AG04449 (cell line): Measurements from ENCODE around the gene ZNF672.
"Not testable (repeated sequence)": the region's sequence is repeated elsewhere in the genome, so short reads cannot be mapped to it uniquely, and the experiment has no call there.

Source experiments
- CTCF ChIA-PET: fragments of 350-600 bp; formaldehyde crosslinking; extraction: SDS; loops from one replicate; lab custom pipeline; 2021; ENCODE audit warnings: antibody characterized with exemption; lab: Yijun Ruan, JAX
- POLR2A ChIA-PET: fragments of 400-600, 350-600 bp; formaldehyde crosslinking; extraction: SDS; loops from one replicate; lab custom pipeline; 2020; ENCODE audit warnings: antibody characterized with exemption, inconsistent platforms; lab: Yijun Ruan, JAX
- DNase-seq: peaks from one replicate; pipeline ENCODE4 v3.0.0-alpha.2; 2010; ENCODE audit warnings: low read depth, low spot score
- H3K4me3 ChIP-seq: 2 replicates; pipeline ENCODE4 v1.5.1; 2011; ENCODE audit warnings: low read depth, mild to moderate bottlenecking, control low read depth, low read length
- TF ChIP-seq, protein P1 (sequence below): IDR thresholded peaks from one replicate; pipeline ENCODE4 v1.5.1; 2011; ENCODE audit warnings: mild to moderate bottlenecking, moderate library complexity, low read length, control low read depth, inconsistent platforms; ENCODE audit not compliant: insufficient read depth; ENCODE audit errors: missing control alignments

Gene ZNF672

DNA sequence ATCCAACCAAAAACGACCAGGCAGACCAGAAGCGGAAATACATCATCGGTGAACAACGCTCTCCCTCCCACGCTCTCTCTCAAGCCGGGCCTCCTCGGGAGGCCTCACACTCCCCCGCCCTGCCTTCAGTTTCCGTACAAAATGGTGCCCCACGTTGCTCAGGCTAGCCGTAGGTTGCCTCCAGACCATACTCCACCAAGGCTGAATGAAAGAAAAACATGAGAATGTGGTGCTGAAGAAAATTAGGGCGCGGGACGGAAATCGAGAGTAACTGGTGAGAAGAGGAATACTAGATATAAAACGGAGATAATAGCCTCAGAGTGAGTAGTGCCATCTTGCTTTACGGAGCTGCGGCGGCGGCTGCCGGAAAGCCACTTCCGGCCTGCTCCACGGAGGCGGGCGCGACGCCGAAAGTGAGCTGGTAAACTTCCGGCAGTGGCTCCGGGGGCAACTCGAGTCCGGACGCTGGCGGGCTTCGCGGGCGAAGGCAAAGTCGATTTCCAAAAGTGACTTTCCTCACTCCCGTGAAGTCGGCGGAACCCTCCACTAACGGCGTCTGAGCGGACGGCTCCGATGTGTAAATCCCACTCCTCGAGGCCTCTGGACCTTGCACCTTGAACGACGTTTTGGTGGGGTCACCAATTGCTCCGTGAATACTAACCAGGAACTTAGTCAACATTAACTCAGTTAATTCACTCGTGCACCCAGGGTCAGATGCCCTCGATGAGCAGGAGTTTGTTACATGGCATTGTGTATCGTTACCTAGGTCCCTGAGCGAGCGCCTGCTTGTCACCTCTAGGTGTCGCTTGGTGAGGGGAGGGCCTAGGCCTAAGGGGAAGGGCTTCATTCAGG, 11.9 kb upstream of the ZNF672 start, which contains the start of gene SH3BP5L:
SH3BP5L (minus strand) TSS at position 7 of the 852 bp plus-strand sequence. CDS start 980 bp downstream, outside the sequence.
- TF ChIP-seq, protein P1, sequence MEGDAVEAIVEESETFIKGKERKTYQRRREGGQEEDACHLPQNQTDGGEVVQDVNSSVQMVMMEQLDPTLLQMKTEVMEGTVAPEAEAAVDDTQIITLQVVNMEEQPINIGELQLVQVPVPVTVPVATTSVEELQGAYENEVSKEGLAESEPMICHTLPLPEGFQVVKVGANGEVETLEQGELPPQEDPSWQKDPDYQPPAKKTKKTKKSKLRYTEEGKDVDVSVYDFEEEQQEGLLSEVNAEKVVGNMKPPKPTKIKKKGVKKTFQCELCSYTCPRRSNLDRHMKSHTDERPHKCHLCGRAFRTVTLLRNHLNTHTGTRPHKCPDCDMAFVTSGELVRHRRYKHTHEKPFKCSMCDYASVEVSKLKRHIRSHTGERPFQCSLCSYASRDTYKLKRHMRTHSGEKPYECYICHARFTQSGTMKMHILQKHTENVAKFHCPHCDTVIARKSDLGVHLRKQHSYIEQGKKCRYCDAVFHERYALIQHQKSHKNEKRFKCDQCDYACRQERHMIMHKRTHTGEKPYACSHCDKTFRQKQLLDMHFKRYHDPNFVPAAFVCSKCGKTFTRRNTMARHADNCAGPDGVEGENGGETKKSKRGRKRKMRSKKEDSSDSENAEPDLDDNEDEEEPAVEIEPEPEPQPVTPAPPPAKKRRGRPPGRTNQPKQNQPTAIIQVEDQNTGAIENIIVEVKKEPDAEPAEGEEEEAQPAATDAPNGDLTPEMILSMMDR: peak; percentile 71
- peak; percentile 77 for DNase-seq
- H3K4me3 ChIP-seq: peak within 1 kb of the TSS; percentile 71
- POLR2A ChIA-PET: interaction anchor here (0.6 to 3.3 kb wide), 5 partner anchors 12 to 100 kb away, joined by 3 to 23 read pairs (median 4); partner anchors contain the start of gene ZNF672
- CTCF ChIA-PET: interaction anchor here (1.1 to 5.4 kb wide), 4 partner anchors 8 to 94 kb away, joined by 3 to 56 read pairs (median 6); partner anchors contain the start of genes ZNF672 and ZNF692

DNA sequence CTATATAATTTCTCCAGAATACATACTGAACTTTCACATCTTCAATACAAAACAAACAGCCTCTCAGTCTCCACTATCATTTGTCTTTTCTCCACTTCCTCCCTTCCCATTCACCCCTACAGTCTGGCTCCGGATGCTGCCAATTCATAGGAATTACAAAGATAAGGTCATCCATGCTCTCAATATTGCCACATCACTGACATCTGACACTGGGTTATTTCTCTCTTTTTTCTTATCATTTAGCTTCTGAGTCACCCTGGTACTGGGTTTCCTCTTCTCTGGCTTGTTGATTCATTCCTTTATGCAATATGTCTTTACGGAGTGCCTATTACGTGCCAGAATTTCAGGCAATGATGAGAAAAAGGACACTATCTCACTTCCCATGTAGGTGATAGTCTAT, 9.2 kb upstream of the ZNF672 start:
- no peak overlapping the region for H3K4me3 ChIP-seq
- no peak for DNase-seq
- CTCF ChIA-PET: interaction anchor here (1.7 to 5.4 kb wide), 2 partner anchors 9 to 13 kb away, joined by 9 to 56 read pairs; partner anchors contain the start of gene ZNF672
- TF ChIP-seq, protein P1: no peak
- POLR2A ChIA-PET: interaction anchor here (1.3 kb wide), 1 partner anchor 9 kb away, joined by 5 read pairs; the partner anchor contains the start of gene ZNF672

DNA sequence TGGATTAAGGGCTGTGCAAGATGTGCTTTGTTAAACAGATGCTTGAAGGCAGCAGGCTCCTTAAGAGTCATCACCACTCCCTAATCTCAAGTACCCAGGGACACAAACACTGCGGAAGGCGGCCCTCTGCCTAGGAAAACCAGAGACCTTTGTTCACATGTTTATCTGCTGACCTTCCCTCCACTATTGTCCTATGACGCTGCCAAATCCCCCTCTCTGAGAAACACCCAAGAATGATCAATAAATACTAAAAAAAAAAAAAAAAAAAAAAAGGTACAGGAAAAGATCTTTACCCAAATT, 7.4 kb upstream of the ZNF672 start:
- CTCF ChIA-PET, POLR2A ChIA-PET, DNase-seq, H3K4me3 ChIP-seq: not testable (repeated sequence)

DNA sequence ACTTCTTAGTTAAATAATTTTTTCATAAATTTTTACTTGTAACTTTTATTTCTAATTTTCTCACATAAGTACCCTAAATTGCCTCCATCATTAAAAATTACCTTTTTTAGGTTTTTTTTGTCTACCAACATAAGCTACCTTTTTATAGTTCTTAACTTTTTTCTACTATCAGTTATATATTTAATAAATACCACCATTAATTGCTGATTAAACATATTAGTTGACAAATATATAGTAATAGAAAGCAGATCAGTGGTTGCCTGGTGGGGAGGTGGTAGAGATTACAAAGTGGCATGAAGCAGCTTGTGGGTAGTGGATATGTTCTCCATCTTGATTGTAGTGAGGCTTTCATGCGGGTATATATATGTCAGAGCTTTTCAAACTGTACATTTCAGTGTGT, 6.2 kb upstream of the ZNF672 start:
- no peak overlapping the region for H3K4me3 ChIP-seq
- ChIA-PET POLR2A (no interaction called here), CTCF (interaction anchor here (1.0 kb wide), 1 partner anchor 20 kb away, joined by 3 read pairs; no protein-coding TSS in a partner anchor)
- TF ChIP-seq, protein P1: no peak
- DNase-seq: no peak

DNA sequence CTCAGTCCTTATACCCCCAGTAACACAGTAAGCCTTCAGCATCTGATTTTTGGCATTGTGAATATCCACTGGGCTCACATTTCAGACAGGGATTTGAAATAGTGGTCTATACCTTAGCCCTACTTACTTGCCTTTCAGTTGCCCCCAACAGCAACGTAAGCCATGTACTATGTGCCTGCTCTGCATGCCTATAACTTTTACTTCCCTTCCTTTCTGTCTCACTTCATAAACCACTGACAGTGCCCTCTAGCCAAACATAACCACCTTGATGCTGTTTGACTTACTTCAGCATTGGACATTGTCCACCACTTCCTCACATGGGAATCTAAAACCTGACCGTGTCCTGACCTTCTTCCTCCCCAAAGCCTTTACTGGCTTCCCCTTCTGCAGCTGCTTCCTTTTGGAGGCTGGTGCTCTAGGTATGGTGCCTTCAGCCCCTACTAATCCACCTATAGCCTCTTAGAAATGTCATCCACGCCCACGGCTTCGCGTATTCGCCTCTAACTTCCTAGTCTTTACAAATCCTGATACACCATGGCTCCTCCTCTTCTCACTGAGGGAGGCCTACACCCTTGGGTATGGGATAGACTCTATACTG, 3.6 kb upstream of the ZNF672 start:
- ChIA-PET CTCF (interaction anchor here (1.3 to 6.0 kb wide), 2 partner anchors 7 to 9 kb away, joined by 4 to 56 read pairs; partner anchors contain the start of gene SH3BP5L), POLR2A (no interaction called here)
- no peak overlapping the region for H3K4me3 ChIP-seq
- TF ChIP-seq, protein P1: no peak
- no peak for DNase-seq

DNA sequence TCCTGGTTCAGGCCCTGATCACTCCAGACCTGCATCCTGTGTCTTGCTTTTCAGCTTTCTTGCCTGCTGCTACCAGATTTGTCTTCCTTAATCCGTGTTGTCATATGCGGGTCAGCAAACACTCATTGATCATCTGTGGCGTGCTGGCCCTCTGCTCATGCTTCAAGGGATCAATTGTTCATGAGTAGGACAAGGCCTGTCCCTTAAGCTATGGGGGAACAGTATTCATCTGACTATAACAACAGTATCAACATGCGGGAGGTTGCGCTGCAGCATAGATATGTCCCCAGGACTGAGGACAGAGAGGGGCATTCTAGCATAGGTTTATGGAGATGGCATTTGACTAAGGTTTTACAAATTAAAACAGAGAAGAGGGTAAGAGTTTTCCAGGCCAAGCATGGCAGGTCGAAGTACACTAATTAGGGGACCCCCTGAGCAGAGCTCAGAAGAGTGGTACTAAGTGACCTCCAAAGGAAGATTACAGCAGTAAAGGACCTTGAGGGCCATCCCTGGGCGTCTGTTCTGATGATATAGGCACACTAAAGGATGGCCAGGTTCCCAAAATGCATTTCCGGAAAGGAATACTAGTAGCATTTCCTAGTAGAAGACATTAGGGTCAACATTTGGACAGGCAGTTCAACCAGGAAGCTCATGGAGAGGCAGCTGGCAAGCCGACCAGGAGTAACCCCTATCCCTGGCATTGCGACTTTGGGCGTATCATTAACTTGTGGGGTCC, 811 bp upstream of the ZNF672 start:
- POLR2A ChIA-PET: interaction anchor here (0.6 to 3.2 kb wide), 8 partner anchors 9 to 21 kb away, joined by 3 to 27 read pairs (median 4); partner anchors contain the start of genes SH3BP5L and ZNF692
- TF ChIP-seq, protein P1: no peak
- CTCF ChIA-PET: interaction anchor here (1.0 to 6.0 kb wide), 4 partner anchors 10 to 88 kb away, joined by 3 to 56 read pairs (median 10); partner anchors contain the start of genes SH3BP5L and ZNF692
- H3K4me3 ChIP-seq: peak overlapping the region; percentile 73
- no peak for DNase-seq
